Motor neuron (in vitro differentiated cells): ENCODE results near the gene CALCOCO1. TPM values are rescaled to one million over a fixed set of nuclear protein-coding genes. Genes with fewer than 3 reads are reported as not detected.

ENCODE experiments used
- ATAC-seq, 8 experiments: fragments of 200-7000 bp; cut with Tn5 transposase; replicated peaks in 6 of 8; 2 replicates each; pipeline ENCODE4 v1.8.0; 2021; ENCODE audit warnings: mild to moderate bottlenecking in 8 of 8, moderate library complexity in 8 of 8
- H3K27ac ChIP-seq, 2 donors: fragments of 250-450 bp; sonication (Bioruptor Pico); 2 replicates each; pipeline ENCODE4 v1.9.0; 2021; ENCODE audit warnings: antibody characterized with exemption in 2 of 2, mild to moderate bottlenecking in 2 of 2, moderate library complexity in 1 of 2
- H3K4me1 ChIP-seq, 2 donors: fragments of 250-450 bp; sonication (Bioruptor Pico); replicated peaks in 1 of 2; 2 replicates each; pipeline ENCODE4 v1.6.1; 2021; ENCODE audit warnings: antibody characterized with exemption in 2 of 2, mild to moderate bottlenecking in 2 of 2, moderate library complexity in 1 of 2
- H3K4me3 ChIP-seq, 5 donors: fragments of 250-450 bp; sonication (Bioruptor Pico); 2 replicates each; pipeline ENCODE4 v1.9.0; 2021; ENCODE audit warnings: antibody characterized with exemption in 5 of 5, mild to moderate bottlenecking in 5 of 5, moderate library complexity in 4 of 5
- WGBS, 10 experiments: fragments of 450-650 bp; shearing (Covaris generic); methylation state at CpG; one replicate each; pipeline ENCODE4 v1.0.0; 2022; 5-methylcytosine and 5-hydroxymethylcytosine counted together
- in situ Hi-C, 9 experiments: fragments of 400-800 bp; cut with MboI; loops; one replicate each; pipeline ENCODE4 v1.15.0; 2021; ENCODE audit warnings: low sequenced_read_pairs in 9 of 9, low pct_unique_long_range_greater_than_20kb in 2 of 9; ENCODE audit not compliant: unreplicated experiment in 9 of 9
- total RNA-seq, 8 experiments: library from RNA; unstranded; fragments of 300-600 nt; gene quantifications; 2 replicates each; pipeline versions ENCODE4 v1.2.3 to v1.2.4, GENCODE V29; 2022

The CALCOCO1 gene
- total RNA-seq, 8 experiments from 2014 or later, result 28.8 to 141 (median 64.2) TPM

GRCh38 chr12:53758081-53758729 is 31.0 kb upstream of the CALCOCO1 start:
- in situ Hi-C loops, result loop anchor here in 4 of 9 experiments (25.0 kb wide), 2 partner anchors 179 to 454 kb away; partner anchors contain the start of gene HOXC13 (in 1 of the 4)
- H3K4me1 ChIP-seq, result peaks cover 39 to 40% of the 10 kb centered on the region in 2 donors
- H3K4me3 ChIP-seq, result no peak overlapping the region
- H3K27ac ChIP-seq, result peak overlapping the region in 1 of 2 donors; percentile 47
- 38 to 100% (median 60%) methylated on average over 1 to 4 of the region's 7 CpGs; no CpG with 5 or more reads in 3 of the 10 experiments for WGBS, 10 experiments
- peak in 4 of 8 experiments; percentile 17 to 54 (median 28) for ATAC-seq

GRCh38 chr12:53757101-53757770 is 30.0 kb upstream of the CALCOCO1 start:
- peak; percentile 70 to 89 (median 80) for ATAC-seq
- Histone ChIP-seq H3K4me1 (peaks cover 40 to 41% of the 10 kb centered on the region in 2 donors), H3K4me3 (peak overlapping the region in 2 of 5 donors; percentile 7 to 12), H3K27ac (peak overlapping the region in 1 of 2 donors; percentile 31)
- in situ Hi-C loops, result loop anchor here in 4 of 9 experiments (25.0 kb wide), 2 partner anchors 180 to 455 kb away; partner anchors contain the start of gene HOXC13 (in 1 of the 4)
- WGBS, 10 experiments, result 0 to 42% (median 1%) methylated on average over 1 to 9 of the region's 17 CpGs; no CpG with 5 or more reads in 2 of the 10 experiments

- WGBS, 10 experiments, result 80 to 100% (median 90%) methylated on average over 1 to 2 of the region's 5 CpGs; no CpG with 5 or more reads in 6 of the 10 experiments
- H3K27ac ChIP-seq, result peak overlapping the region in 1 of 2 donors; percentile 31
- in situ Hi-C loops, result loop anchor here in 4 of 9 experiments (25.0 kb wide), 2 partner anchors 181 to 456 kb away; partner anchors contain the start of gene HOXC13 (in 1 of the 4)
- peaks cover 40 to 48% of the 10 kb centered on the region in 2 donors for H3K4me1 ChIP-seq
- peak in 1 of 8 experiments; percentile 13 for ATAC-seq
- peak overlapping the region in 2 of 5 donors; percentile 7 to 12 for H3K4me3 ChIP-seq
Measured at GRCh38 chr12:53756300-53757100, 29.2 kb upstream of the CALCOCO1 start.

GRCh38 chr12:53755893-53756292 is 28.6 kb upstream of the CALCOCO1 start:
- Histone ChIP-seq H3K27ac (no peak overlapping the region), H3K4me1 (peaks cover 42 to 52% of the 10 kb centered on the region in 2 donors), H3K4me3 (no peak overlapping the region)
- ATAC-seq, result no peak
- 100% methylated on average over 1 of the region's 3 CpGs; no CpG with 5 or more reads in 9 of the 10 experiments for WGBS, 10 experiments
- in situ Hi-C loops, result loop anchor here in 4 of 9 experiments (25.0 kb wide), 2 partner anchors 181 to 456 kb away; partner anchors contain the start of gene HOXC13 (in 1 of the 4)

GRCh38 chr12:53755451-53755891 is 28.2 kb upstream of the CALCOCO1 start:
- 58 to 100% (median 80%) methylated on average over 1 to 4 of the region's 4 CpGs; no CpG with 5 or more reads in 4 of the 10 experiments for WGBS, 10 experiments
- Histone ChIP-seq H3K27ac (no peak overlapping the region), H3K4me3 (no peak overlapping the region), H3K4me1 (peaks cover 46 to 56% of the 10 kb centered on the region in 2 donors)
- ATAC-seq, result no peak
- in situ Hi-C loops, result loop anchor here in 4 of 9 experiments (25.0 kb wide), 2 partner anchors 182 to 457 kb away; partner anchors contain the start of gene HOXC13 (in 1 of the 4)

- H3K27ac ChIP-seq, result no peak overlapping the region
- peak in 3 of 8 experiments; percentile 16 to 42 (median 20) for ATAC-seq
- in situ Hi-C loops, result loop anchor here in 4 of 9 experiments (25.0 kb wide), 2 partner anchors 183 to 458 kb away; partner anchors contain the start of gene HOXC13 (in 1 of the 4)
- 0 to 72% (median 29%) methylated on average over 2 to 4 of the region's 4 CpGs; no CpG with 5 or more reads in 1 of the 10 experiments for WGBS, 10 experiments
- no peak overlapping the region for H3K4me3 ChIP-seq
- H3K4me1 ChIP-seq, result peaks cover 46 to 53% of the 10 kb centered on the region in 2 donors
Measured at GRCh38 chr12:53754633-53755264, 27.5 kb upstream of the CALCOCO1 start.

GRCh38 chr12:53754188-53754585 is 26.9 kb upstream of the CALCOCO1 start:
- Histone ChIP-seq H3K4me3 (no peak overlapping the region), H3K27ac (no peak overlapping the region), H3K4me1 (peaks cover 40 to 48% of the 10 kb centered on the region in 2 donors)
- 15 to 68% (median 44%) methylated on average over 2 to 7 of the region's 7 CpGs for WGBS, 10 experiments
- ATAC-seq, result no peak
- in situ Hi-C loops, result loop anchor here in 4 of 9 experiments (25.0 kb wide), 2 partner anchors 183 to 458 kb away; partner anchors contain the start of gene HOXC13 (in 1 of the 4)

- no peak for ATAC-seq
- no peak overlapping the region for H3K27ac ChIP-seq
- H3K4me3 ChIP-seq, result no peak overlapping the region
- 70 to 92% (median 73%) methylated on average over 2 to 3 of the region's 3 CpGs; no CpG with 5 or more reads in 5 of the 10 experiments for WGBS, 10 experiments
- peaks cover 35 to 44% of the 10 kb centered on the region in 2 donors for H3K4me1 ChIP-seq
- in situ Hi-C loops, result loop anchor here in 4 of 9 experiments (25.0 kb wide), 2 partner anchors 185 to 460 kb away; partner anchors contain the start of gene HOXC13 (in 1 of the 4)
Measured at GRCh38 chr12:53752621-53753020, 25.4 kb upstream of the CALCOCO1 start.

- no peak for ATAC-seq
- in situ Hi-C loops, result loop anchor here in 4 of 9 experiments (25.0 kb wide), 2 partner anchors 185 to 460 kb away; partner anchors contain the start of gene HOXC13 (in 1 of the 4)
- H3K4me3 ChIP-seq, result no peak overlapping the region
- no peak overlapping the region for H3K27ac ChIP-seq
- peaks cover 33 to 44% of the 10 kb centered on the region in 2 donors for H3K4me1 ChIP-seq
- WGBS, 10 experiments, result 42 to 100% (median 85%) methylated on average over 1 to 8 of the region's 13 CpGs; no CpG with 5 or more reads in 3 of the 10 experiments
Measured at GRCh38 chr12:53752192-53752601, 24.9 kb upstream of the CALCOCO1 start.

GRCh38 chr12:53751336-53752191 is 24.3 kb upstream of the CALCOCO1 start, which contains the start of gene CISTR:
Gene CISTR (minus strand): TSS chr12:53751979.
- Histone ChIP-seq H3K4me3 (peak within 1 kb of the TSS; percentile 12 to 41 (median 28)), H3K4me1 (peaks cover 34 to 44% of the 10 kb centered on the region in 2 donors), H3K27ac (no peak within 1 kb of the TSS)
- peak in 7 of 8 experiments; percentile 8 to 48 (median 39) for ATAC-seq
- in situ Hi-C loops, result loop anchor here in 4 of 9 experiments (25.0 kb wide), 2 partner anchors 186 to 461 kb away; partner anchors contain the start of gene HOXC13 (in 1 of the 4)
- WGBS, 10 experiments, result 2 to 9% methylated on average over 7 to 11 of the region's 76 CpGs; no CpG with 5 or more reads in 8 of the 10 experiments
